ENCODE data around the gene CEP128. TPM values are rescaled to one million over a fixed set of nuclear protein-coding genes. Genes with fewer than 3 reads are reported as not detected.
A peak's percentile ranks its signal among the peaks of the same experiment; 100 is the strongest.

Gene CEP128
- 9.4 and 9.7 TPM in 2 replicates for total RNA-seq
- long read RNA-seq, full-length matches to known transcripts, result 1 of 48 reads
- long read RNA-seq, partial matches to known transcripts, result 25 of 48 reads
- long read RNA-seq, other reads (novel, unspliced or antisense), result 22 of 48 reads

DNA sequence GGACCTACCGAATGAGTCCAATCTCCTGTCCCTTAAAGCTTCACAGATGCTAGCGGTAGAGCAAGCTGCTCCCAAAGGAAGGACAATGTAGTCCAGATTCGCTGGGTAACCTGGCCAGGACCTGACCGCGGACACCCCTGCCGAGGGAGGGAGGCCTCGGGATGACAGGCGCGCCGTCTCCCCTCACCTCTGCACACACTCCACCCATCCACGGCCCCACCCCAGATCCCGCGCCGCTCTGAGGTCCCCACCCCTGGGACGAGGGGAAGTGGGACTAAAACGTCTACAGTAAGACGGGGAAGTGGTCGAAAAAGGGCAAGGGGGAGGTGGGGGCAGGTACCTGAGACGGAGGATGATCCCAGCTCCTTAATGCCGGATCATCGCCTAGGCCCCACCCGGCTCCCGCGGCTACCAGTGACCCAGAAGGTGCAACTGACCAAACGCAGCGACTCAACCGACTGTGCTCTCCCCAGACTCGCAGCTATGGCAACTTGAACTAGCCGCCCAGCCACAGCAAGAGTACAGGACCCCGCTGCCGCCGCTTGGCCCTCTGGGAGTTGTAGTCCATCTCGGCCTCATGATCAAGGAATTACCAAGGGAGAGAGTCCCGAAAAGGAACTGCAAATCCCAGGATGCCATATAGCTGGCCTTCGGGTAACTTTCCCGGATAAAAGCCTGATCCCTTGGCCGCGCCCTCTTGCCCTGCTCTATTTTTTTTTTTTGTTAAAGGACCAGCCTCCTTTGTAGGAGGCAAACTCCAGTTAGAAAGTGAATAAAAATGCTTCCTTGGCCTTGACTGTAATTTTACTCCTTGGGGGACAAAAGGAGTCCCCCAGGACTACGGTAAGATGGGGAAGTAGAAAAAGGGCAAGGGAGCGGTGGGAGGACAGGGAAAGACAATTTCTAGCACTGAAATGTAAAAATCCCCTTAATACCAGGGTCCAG, at the start of gene CEP128:
TSS of gene CEP128 (minus strand) at position 498 of the 945 bp plus-strand sequence.
- Mint-ChIP-seq H3K9me3 (ENCODE audit: unreplicated experiment) (no peaks in the 10 kb centered on the region), H3K4me3 (ENCODE audit: unreplicated experiment) (peak within 1 kb of the TSS; percentile 86), H3K27me3 (ENCODE audit: unreplicated experiment) (peaks cover 4% of the 10 kb centered on the region), H3K27ac (ENCODE audit: unreplicated experiment) (peak within 1 kb of the TSS; percentile 91), H3K36me3 (ENCODE audit: unreplicated experiment) (no peaks in the 10 kb centered on the region), H3K4me1 (ENCODE audit: unreplicated experiment) (peaks cover 17% of the 10 kb centered on the region)
- peak; percentile 97 for DNase-seq (ENCODE audit: extremely low spot score, unreplicated experiment)
- TF ChIP-seq, protein P1, sequence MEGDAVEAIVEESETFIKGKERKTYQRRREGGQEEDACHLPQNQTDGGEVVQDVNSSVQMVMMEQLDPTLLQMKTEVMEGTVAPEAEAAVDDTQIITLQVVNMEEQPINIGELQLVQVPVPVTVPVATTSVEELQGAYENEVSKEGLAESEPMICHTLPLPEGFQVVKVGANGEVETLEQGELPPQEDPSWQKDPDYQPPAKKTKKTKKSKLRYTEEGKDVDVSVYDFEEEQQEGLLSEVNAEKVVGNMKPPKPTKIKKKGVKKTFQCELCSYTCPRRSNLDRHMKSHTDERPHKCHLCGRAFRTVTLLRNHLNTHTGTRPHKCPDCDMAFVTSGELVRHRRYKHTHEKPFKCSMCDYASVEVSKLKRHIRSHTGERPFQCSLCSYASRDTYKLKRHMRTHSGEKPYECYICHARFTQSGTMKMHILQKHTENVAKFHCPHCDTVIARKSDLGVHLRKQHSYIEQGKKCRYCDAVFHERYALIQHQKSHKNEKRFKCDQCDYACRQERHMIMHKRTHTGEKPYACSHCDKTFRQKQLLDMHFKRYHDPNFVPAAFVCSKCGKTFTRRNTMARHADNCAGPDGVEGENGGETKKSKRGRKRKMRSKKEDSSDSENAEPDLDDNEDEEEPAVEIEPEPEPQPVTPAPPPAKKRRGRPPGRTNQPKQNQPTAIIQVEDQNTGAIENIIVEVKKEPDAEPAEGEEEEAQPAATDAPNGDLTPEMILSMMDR (IDR thresholded peaks at IDR 0.05), result no peak

DNA sequence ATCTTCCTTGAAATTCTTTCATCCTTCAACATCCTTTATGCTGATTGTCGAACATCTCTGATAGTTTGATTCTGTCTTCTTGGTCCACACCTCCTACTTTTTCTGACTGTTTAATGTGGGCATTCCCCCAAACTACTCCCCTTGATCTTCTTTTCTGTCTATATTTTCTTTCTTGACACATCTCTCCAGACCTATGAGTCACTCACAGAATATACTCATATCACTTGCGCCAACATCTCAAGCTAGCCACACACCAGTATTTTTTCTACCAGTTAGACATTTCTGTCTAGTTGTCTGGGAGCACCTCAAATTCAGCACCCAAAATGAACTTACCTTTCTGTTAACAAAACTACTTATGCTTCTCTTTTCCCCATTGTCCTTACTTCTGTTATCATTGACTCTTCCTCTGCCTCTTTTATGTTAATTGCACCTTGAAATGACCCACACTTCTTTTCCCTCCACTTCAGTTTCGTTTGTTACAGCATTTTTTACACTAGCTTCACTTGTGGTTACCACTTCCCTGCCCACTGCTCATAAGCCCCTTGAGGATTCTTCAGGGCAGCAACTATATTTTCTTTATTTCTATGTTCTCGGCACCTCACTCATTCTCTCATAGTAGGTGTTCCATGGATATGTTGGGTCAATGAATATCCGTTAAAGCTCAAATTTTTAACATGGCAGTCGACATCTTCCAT, 47.3 kb upstream of the CEP128 start:
- TF ChIP-seq, protein P1 (IDR thresholded peaks at IDR 0.05), result no peak
- H3K4me3 Mint-ChIP-seq (ENCODE audit: unreplicated experiment), result no peak overlapping the region
- H3K36me3 Mint-ChIP-seq (ENCODE audit: unreplicated experiment), result no peaks in the 10 kb centered on the region
- no peak overlapping the region for H3K27ac Mint-ChIP-seq (ENCODE audit: unreplicated experiment)
- no peak for DNase-seq (ENCODE audit: extremely low spot score, unreplicated experiment)
- no peaks in the 10 kb centered on the region for H3K4me1 Mint-ChIP-seq (ENCODE audit: unreplicated experiment)
- H3K9me3 Mint-ChIP-seq (ENCODE audit: unreplicated experiment), result no peaks in the 10 kb centered on the region
- H3K27me3 Mint-ChIP-seq (ENCODE audit: unreplicated experiment), result peaks cover 23% of the 10 kb centered on the region

DNA sequence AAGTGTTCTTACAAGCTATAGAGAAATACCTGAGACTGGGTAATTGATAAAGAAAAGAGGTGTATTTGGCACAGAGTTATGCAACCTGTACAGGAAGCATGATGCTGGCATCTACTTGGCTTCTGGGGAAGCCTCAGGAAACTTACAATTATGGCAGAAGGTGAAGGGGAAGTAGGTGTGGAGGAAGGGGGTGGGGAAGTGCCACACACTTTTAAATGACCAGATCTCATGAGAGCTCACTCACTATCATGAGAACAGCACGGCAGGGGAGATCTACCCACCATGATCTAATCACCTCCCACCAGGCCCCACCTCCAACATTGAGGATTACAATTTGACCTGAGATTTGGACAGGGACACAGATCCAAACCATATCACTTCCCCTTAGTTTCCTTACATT, 46.7 kb upstream of the CEP128 start:
- no peak overlapping the region for H3K27ac Mint-ChIP-seq (ENCODE audit: unreplicated experiment)
- TF ChIP-seq, protein P1 (IDR thresholded peaks at IDR 0.05), result no peak
- DNase-seq (ENCODE audit: extremely low spot score, unreplicated experiment), result no peak
- H3K4me1 Mint-ChIP-seq (ENCODE audit: unreplicated experiment), result no peaks in the 10 kb centered on the region
- peaks cover 29% of the 10 kb centered on the region for H3K27me3 Mint-ChIP-seq (ENCODE audit: unreplicated experiment)
- H3K9me3 Mint-ChIP-seq (ENCODE audit: unreplicated experiment), result no peaks in the 10 kb centered on the region
- no peaks in the 10 kb centered on the region for H3K36me3 Mint-ChIP-seq (ENCODE audit: unreplicated experiment)
- H3K4me3 Mint-ChIP-seq (ENCODE audit: unreplicated experiment), result no peak overlapping the region

- no peak overlapping the region for H3K27ac Mint-ChIP-seq (ENCODE audit: unreplicated experiment)
- no peak overlapping the region for H3K4me3 Mint-ChIP-seq (ENCODE audit: unreplicated experiment)
- H3K36me3 Mint-ChIP-seq (ENCODE audit: unreplicated experiment), result no peaks in the 10 kb centered on the region
- H3K9me3 Mint-ChIP-seq (ENCODE audit: unreplicated experiment), result no peaks in the 10 kb centered on the region
- no peaks in the 10 kb centered on the region for H3K4me1 Mint-ChIP-seq (ENCODE audit: unreplicated experiment)
- no peak for DNase-seq (ENCODE audit: extremely low spot score, unreplicated experiment)
- H3K27me3 Mint-ChIP-seq (ENCODE audit: unreplicated experiment), result peaks cover 24% of the 10 kb centered on the region
- TF ChIP-seq, protein P1 (IDR thresholded peaks at IDR 0.05), result peak; percentile 96
Measured at GRCh38 chr14:80987235-80988032, 45.9 kb upstream of the CEP128 start.
